HL-60 (cell line): Measurements from ENCODE around the gene PRICKLE2.

Experiments used
- CTCF ChIP-seq: IDR thresholded peaks from one replicate; pipeline ENCODE4 v1.5.1; 2011; ENCODE audit warnings: low read length, control low read depth, inconsistent platforms; ENCODE audit not compliant: insufficient read depth
- GABPA ChIP-seq: IDR thresholded peaks from 2 replicates; pipeline ENCODE4 v1.6.1; 2012; ENCODE audit warnings: low read depth
- POLR2AphosphoS5 ChIP-seq: IDR thresholded peaks from 2 replicates; pipeline ENCODE4 v1.6.1; 2012; ENCODE audit warnings: low read depth
- REST ChIP-seq: IDR thresholded peaks from 2 replicates; pipeline ENCODE4 v1.6.1; 2012; ENCODE audit warnings: low read depth; ENCODE audit not compliant: insufficient replicate concordance

GRCh38 chr3:64216274-64217147 lies 8.8 kb downstream of the PRICKLE2 start:
- TF ChIP-seq POLR2AphosphoS5 (no peak), CTCF (no peak), REST (no peak), GABPA (no peak)
